ENCODE results near the gene NAGLU. TPM values are rescaled to one million over a fixed set of nuclear protein-coding genes. Genes with fewer than 3 reads are reported as not detected.
"Not testable (repeated sequence)": the region's sequence is repeated elsewhere in the genome, so short reads cannot be mapped to it uniquely, and the experiment has no call there.

The NAGLU gene
- polyA plus RNA-seq, 1 donor: 18.7 TPM

GRCh38 chr17:42521036-42521435 lies 15.0 kb upstream of the NAGLU start:
- DNase-seq (ENCODE audit: low read depth): no peak

- DNase-seq (ENCODE audit: low read depth): no peak
Measured at GRCh38 chr17:42521666-42522262, 14.3 kb upstream of the NAGLU start.

DNA sequence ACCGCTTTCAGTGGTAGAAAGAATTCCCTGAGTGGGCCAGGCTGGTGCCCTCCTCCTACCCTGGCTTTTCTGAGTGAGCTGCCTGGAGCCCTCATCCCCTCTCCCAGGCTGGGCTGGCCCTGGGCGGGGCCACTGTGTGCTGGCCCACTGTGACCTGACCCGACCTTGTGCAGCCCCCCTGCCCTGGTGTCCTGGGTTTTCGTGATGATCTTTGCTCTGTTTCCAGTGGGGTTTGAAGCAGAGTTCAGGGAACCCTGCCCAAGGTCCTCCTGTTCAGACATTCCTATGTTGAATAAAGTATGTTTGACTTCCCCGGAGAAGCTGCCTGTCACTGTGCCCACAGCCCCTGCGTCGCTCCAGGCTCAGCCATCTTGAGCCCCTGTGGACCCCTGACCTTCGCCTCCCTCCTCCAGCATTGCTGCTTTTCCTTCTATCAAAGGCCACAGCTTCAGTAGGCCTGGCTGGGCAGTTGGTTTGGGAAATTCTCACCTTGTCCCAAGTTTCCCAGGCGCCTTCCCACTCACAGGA lies 13.7 kb upstream of the NAGLU start:
- no peak for DNase-seq (ENCODE audit: low read depth)

GRCh38 chr17:42522798-42523278 lies 13.2 kb upstream of the NAGLU start:
- DNase-seq (ENCODE audit: low read depth): no peak

DNA sequence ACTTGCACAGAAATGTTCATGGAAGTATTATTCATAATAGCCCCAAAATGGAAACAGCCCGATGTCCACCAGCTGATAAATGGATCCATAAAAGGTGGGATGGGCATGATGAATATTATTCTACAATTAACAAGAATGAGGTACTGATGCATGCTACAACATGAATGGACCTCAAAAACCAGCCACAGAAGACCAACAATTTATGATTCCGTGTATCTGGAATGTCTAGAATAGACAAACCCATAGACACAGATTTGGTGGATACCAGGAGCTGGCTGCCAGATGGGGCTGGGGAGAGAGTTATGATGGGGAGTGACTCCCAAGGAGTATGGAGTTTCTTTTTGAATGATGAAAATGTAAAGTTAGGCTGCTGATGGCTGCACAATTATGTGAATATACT lies 10.8 kb upstream of the NAGLU start:
- no peak for DNase-seq (ENCODE audit: low read depth)

DNA sequence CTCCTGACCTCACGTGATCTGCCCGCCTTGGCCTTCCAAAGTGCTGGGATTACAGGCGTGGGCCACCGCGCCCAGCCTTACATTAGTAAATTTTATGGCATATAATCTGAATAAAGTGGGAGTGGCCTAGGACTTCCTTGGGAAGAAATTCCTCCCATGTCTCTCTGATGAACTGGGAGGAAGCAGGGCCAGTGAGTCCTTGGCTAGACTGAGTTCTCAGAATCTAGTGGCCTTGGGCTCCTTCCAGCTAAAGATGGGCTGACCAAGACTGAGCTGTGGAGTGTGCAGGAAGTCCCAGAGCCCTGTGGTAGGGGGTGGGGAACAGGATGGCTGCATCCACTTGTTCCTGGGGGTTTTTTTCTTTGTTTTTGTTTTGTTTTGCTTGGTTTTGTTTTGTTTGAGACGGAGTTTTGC lies 10.0 kb upstream of the NAGLU start:
- DNase-seq (ENCODE audit: low read depth): no peak

- no peak for DNase-seq (ENCODE audit: low read depth)
Measured at GRCh38 chr17:42527932-42528331, 8.1 kb upstream of the NAGLU start.

DNA sequence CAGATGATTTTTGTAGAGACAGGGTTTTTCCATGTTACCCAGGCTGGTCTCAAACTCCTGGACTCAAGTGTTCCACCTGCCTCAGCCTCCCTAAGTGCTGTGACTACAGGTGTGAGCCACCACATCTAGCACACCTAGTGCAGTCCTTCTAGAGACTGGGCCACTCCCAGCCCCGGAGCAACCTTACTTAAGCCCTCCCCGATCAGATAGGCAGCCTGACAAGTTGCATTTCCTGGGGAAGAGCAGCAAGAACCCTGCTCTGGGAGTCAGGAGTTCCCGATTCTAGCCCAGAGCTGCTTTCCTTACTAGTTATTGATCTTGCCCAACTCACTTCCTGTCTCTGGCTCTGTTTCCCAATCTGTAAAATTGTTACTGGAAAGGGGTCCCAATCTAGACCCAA lies 7.0 kb upstream of the NAGLU start:
- DNase-seq (ENCODE audit: low read depth): no peak

GRCh38 chr17:42530952-42531454 lies 5.0 kb upstream of the NAGLU start:
- no peak for DNase-seq (ENCODE audit: low read depth)

- DNase-seq (ENCODE audit: low read depth): no peak
Measured at GRCh38 chr17:42531455-42532354, 4.3 kb upstream of the NAGLU start.

GRCh38 chr17:42535155-42536047 lies 640 bp upstream of the NAGLU start:
- DNase-seq (ENCODE audit: low read depth): no peak

- DNase-seq (ENCODE audit: low read depth): no peak
Measured at GRCh38 chr17:42536372-42537155, 523 bp downstream of the NAGLU start.

DNA sequence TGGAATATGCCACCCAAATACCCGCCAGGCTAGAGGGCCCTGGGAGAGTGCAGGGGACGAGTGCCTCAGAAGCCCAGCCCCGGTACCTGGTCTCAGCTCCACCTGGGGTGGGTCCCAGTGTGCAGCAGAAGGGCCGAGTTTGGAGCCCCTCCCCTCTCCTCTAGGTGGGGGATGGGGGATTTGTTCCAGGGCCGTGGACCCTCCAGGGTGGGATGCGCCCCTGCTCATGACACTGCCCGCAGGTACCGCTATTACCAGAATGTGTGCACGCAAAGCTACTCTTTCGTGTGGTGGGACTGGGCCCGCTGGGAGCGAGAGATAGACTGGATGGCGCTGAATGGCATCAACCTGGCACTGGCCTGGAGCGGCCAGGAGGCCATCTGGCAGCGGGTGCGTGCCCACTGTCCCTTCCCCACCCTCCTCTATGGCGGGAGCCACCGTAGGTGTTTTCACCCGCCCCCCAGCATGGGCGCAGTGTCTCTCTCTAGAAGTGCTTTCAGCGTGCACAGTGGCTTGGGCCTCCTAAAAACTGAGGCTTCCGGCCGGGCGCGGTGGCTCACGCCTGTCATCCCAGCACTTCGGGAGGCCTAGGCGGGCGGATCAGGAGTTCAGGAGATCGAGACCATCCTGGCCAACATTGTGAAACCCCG lies 1.2 kb downstream of the NAGLU start:
- DNase-seq (ENCODE audit: low read depth): no peak

DNA sequence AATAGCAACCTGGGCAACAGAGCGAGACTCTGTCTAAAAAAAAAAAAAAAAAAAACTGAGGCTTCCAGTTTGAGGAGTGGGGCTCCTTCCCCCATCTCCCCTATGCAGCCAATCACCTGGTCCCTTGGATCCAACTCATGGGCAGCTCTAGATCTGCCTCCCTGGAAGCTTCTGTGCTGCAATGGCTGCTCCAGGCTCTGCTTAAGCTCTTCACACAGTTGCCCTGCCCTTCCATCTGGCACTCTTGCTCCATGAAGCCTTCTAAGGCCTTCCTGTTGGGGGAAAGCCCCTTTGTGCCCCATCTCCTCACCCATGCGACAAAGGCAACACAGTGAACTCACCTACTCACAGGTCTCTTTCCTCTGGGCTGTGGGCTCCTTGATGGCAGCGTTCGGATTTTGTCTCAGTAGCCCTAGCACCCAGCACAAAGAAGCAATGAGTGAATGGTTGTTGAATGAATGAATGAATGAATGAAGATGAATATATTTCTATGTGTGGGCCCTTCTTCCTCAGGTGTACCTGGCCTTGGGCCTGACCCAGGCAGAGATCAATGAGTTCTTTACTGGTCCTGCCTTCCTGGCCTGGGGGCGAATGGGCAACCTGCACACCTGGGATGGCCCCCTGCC lies 1.9 kb downstream of the NAGLU start:
- no peak for DNase-seq (ENCODE audit: low read depth)

GRCh38 chr17:42538482-42538881 lies 2.4 kb downstream of the NAGLU start:
- DNase-seq (ENCODE audit: low read depth): no peak

- DNase-seq (ENCODE audit: low read depth): not testable (repeated sequence)
Measured at GRCh38 chr17:42540558-42540957, 4.5 kb downstream of the NAGLU start.

DNA sequence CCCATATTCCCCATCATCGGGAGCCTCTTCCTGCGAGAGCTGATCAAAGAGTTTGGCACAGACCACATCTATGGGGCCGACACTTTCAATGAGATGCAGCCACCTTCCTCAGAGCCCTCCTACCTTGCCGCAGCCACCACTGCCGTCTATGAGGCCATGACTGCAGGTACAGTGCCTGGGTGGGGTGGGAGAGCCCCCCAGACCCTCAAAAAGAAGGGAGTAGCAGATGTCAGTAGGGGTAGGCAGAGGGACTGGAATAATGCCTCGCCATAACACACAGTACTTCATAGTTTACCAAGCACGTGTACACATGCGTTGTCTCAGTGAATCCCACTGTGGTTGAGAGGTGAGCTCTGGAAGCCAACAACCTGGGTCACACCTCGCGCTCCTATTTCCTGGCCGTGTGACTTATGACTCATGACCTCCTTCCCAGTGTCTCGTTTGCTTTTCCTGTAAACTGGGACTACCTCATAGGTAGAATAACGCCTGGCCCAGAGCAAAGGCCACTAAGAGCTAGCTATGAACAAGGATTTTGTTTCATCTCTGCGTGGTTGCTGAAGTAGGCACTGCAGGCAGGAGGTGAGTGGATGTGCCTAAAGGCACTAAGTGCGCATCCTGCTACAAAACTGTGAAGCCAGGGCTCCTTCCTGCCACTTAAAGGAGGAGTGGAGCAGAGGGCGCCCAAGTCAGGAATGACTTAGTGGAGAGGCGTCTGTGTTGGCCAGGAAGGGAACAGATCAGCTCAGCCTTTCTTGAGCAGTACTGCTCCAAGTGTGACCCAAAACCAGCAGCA lies 5.2 kb downstream of the NAGLU start:
- DNase-seq (ENCODE audit: low read depth): no peak

DNA sequence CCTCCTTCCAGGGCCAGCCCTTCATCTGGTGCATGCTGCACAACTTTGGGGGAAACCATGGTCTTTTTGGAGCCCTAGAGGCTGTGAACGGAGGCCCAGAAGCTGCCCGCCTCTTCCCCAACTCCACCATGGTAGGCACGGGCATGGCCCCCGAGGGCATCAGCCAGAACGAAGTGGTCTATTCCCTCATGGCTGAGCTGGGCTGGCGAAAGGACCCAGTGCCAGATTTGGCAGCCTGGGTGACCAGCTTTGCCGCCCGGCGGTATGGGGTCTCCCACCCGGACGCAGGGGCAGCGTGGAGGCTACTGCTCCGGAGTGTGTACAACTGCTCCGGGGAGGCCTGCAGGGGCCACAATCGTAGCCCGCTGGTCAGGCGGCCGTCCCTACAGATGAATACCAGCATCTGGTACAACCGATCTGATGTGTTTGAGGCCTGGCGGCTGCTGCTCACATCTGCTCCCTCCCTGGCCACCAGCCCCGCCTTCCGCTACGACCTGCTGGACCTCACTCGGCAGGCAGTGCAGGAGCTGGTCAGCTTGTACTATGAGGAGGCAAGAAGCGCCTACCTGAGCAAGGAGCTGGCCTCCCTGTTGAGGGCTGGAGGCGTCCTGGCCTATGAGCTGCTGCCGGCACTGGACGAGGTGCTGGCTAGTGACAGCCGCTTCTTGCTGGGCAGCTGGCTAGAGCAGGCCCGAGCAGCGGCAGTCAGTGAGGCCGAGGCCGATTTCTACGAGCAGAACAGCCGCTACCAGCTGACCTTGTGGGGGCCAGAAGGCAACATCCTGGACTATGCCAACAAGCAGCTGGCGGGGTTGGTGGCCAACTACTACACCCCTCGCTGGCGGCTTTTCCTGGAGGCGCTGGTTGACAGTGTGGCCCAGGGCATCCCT lies 7.4 kb downstream of the NAGLU start:
- DNase-seq (ENCODE audit: low read depth): no peak

Data from forelimb muscle (tissue), 1 donor.